K562 (cell line): Measurements from ENCODE around the gene JMJD1C. TPM values are rescaled to one million over a fixed set of nuclear protein-coding genes. Genes with fewer than 3 reads are reported as not detected.

Source experiments
- ATAC-seq: fragments of 200-7000 bp; cut with Tn5 transposase; 3 replicates; pipeline ENCODE4 v1.9.1; 2020; ENCODE audit warnings: moderate library complexity
- BruUV-seq: library from RNA; stranded (reverse); fragments of 400-500 nt; replicated peaks from 2 replicates; lab custom pipeline; 2021; lab: Mats Ljungman, UMichigan
- CTCF ChIA-PET: fragments of 300-600 bp; formaldehyde crosslinking; extraction: SDS; loops from one replicate; lab custom pipeline; 2021; ENCODE audit warnings: low intra/inter-chr PET ratio; lab: Yijun Ruan, JAX
- POLR2A ChIA-PET: fragments of 300-600, 350-650 bp; sonication (Branson Sonifier 250); formaldehyde crosslinking; extraction: SDS; loops from one replicate; lab custom pipeline; 2021; ENCODE audit warnings: antibody characterized with exemption, inconsistent platforms; lab: Yijun Ruan, JAX
- DNase-seq, 4 experiments: peaks; one replicate each; pipeline versions ENCODE4 v3.0.0 to v3.0.0-alpha.2; 2011 to 2018; ENCODE audit warnings: low spot score in 3 of 4, mixed read lengths in 3 of 4; ENCODE audit errors: extremely low read depth in 1 of 4
- FAIRE-seq: peaks from 2 replicates; lab custom pipeline; 2011; peaks lifted over from hg19 to GRCh38; lab: Jason Lieb, UNC
- H2AFZ ChIP-seq: 2 replicates; pipeline ENCODE4 v1.6.0; 2011; ENCODE audit warnings: low read depth, low read length, control low read depth, inconsistent platforms
- H3K27ac ChIP-seq: fragments of 200-600 bp; 3 replicates; pipeline ENCODE4 v1.8.0; 2011; ENCODE audit warnings: low read depth, mild to moderate bottlenecking, control low read depth, inconsistent platforms, low read length, moderate library complexity, mixed read lengths; ENCODE audit errors: extremely low read depth
- H3K27me3 ChIP-seq, 2 experiments: fragments of 300-600 bp in 1 of 2; 2 replicates in 1 of 2; 3 replicates in 1 of 2; pipeline versions ENCODE4 v1.6.0 to v1.8.0; 2011; ENCODE audit warnings: inconsistent platforms in 2 of 2, low read length in 2 of 2, mild to moderate bottlenecking in 1 of 2, mixed read lengths in 1 of 2, moderate library complexity in 1 of 2; ENCODE audit not compliant: control insufficient read depth in 2 of 2, insufficient read depth in 2 of 2
- H3K36me3 ChIP-seq: fragments of 300-600 bp; 3 replicates; pipeline ENCODE4 v1.8.0; 2011; ENCODE audit warnings: mild to moderate bottlenecking, low read length, inconsistent platforms; ENCODE audit not compliant: control insufficient read depth, insufficient read depth
- H3K4me1 ChIP-seq, 2 experiments: fragments of 200-600 bp in 1 of 2; replicated peaks in 1 of 2; 2 replicates in 1 of 2; 3 replicates in 1 of 2; pipeline versions ENCODE4 v1.5.1 to v1.8.0; 2011; ENCODE audit warnings: inconsistent platforms in 2 of 2, low read length in 2 of 2, mild to moderate bottlenecking in 1 of 2, mixed read lengths in 1 of 2, moderate library complexity in 1 of 2; ENCODE audit not compliant: control insufficient read depth in 2 of 2, insufficient read depth in 2 of 2
- H3K4me2 ChIP-seq: 2 replicates; pipeline ENCODE4 v1.6.1; 2011; ENCODE audit warnings: low read length, control low read depth, inconsistent platforms, mixed read lengths; ENCODE audit not compliant: insufficient read depth
- H3K4me3 ChIP-seq: fragments of 200-600 bp; sonication (generic), shearing (Covaris generic); 2 replicates; pipeline ENCODE4 v1.5.1; 2016; ENCODE audit warnings: control low read depth, inconsistent platforms
- H3K79me2 ChIP-seq: fragments of 200-600 bp; 3 replicates; pipeline ENCODE4 v1.8.0; 2011; ENCODE audit warnings: low read length, inconsistent platforms; ENCODE audit not compliant: control insufficient read depth, insufficient read depth
- H3K9ac ChIP-seq, 2 experiments: 2 replicates each; pipeline versions ENCODE4 v1.6.0 to v1.6.1; 2011; ENCODE audit warnings: low read depth in 2 of 2, low read length in 2 of 2, control low read depth in 1 of 2, inconsistent platforms in 1 of 2, mild to moderate bottlenecking in 1 of 2, mixed read lengths in 1 of 2; ENCODE audit not compliant: insufficient read depth in 1 of 2
- H3K9me1 ChIP-seq: one replicate; pipeline ENCODE4 v1.6.0; 2011; ENCODE audit warnings: inconsistent platforms, mild to moderate bottlenecking, low read length, moderate library complexity; ENCODE audit not compliant: control insufficient read depth, insufficient read depth
- H3K9me3 ChIP-seq: replicated peaks from 2 replicates; pipeline ENCODE4 v1.5.1; 2011; ENCODE audit warnings: low read depth, low read length, inconsistent platforms; ENCODE audit not compliant: control insufficient read depth, insufficient read depth
- H4K20me1 ChIP-seq: replicated peaks from 2 replicates; pipeline ENCODE4 v1.6.1; 2011; ENCODE audit warnings: low read length, inconsistent platforms, mixed read lengths; ENCODE audit not compliant: control insufficient read depth, insufficient read depth
- CEBPB ChIP-seq: fragments of 450-650 bp; IDR thresholded peaks from 2 replicates; pipeline ENCODE4 v1.6.1; 2016; ENCODE audit warnings: missing genetic modification characterization, missing compliant biosample characterization
- NFIC ChIP-seq: fragments of 450-650 bp; IDR thresholded peaks from 2 replicates; pipeline ENCODE4 v1.6.1; 2017; ENCODE audit warnings: mild to moderate bottlenecking, inconsistent platforms
- SMARCA5 ChIP-seq: fragments of 450-650 bp; IDR thresholded peaks from 2 replicates; pipeline ENCODE4 v1.6.1; 2016
- SOX6 ChIP-seq: fragments of 450-650 bp; IDR thresholded peaks from 2 replicates; pipeline ENCODE4 v1.6.1; 2014; ENCODE audit warnings: mild to moderate bottlenecking
- ZNF699 ChIP-seq: fragments of 250-450 bp; sonication (Bioruptor Pico); IDR thresholded peaks from 2 replicates; pipeline ENCODE4 v1.8.0; 2021; ENCODE audit warnings: mild to moderate bottlenecking, moderate library complexity; ENCODE audit not compliant: insufficient replicate concordance
- WGBS: fragments of 100-300 bp; shearing (Covaris generic); methylation state at CpG from one replicate; pipeline ENCODE4 v1.1.6; 2016; ENCODE audit warnings: low coverage, mixed read lengths; ENCODE audit not compliant: insufficient coverage; ENCODE audit errors: missing lambda C conversion rate; 5-methylcytosine and 5-hydroxymethylcytosine counted together
- in situ Hi-C: fragments of 300-500 bp; cut with MboI; formaldehyde crosslinking; loops from 4 replicates; pipeline ENCODE4 v1.15.0; 2018; ENCODE audit warnings: inconsistent platforms, mixed read lengths
- intact Hi-C: fragments of 100-400 bp; cut with micrococcal nuclease; formaldehyde crosslinking; loops from 2 replicates; pipeline ENCODE4 v1.14.2; 2022
- polyA plus RNA-seq, 8 experiments: library from polyadenylated mRNA; depleted of rRNA in 4 of 8; stranded (reverse) in 5 of 8; unstranded in 3 of 8; fragments of >200 nt; fragmentation: Nextera tagmentation in 2 of 8; fragmentation: Illumina TruSeq in 1 of 8; extraction: Ambion mirVana in 2 of 8; extraction: Trizol in 1 of 8; gene quantifications; 2 replicates each; pipeline versions ENCODE4 v1.2.1 to v1.2.3, GENCODE V29; 2011 to 2014; ENCODE audit warnings: inconsistent platforms in 1 of 8, missing spikeins in 1 of 8
- total RNA-seq, 7 experiments: library from RNA; depleted of rRNA in 6 of 7; stranded (reverse); fragments of >200 nt in 6 of 7; fragmentation: Illumina TruSeq in 2 of 7; extraction: Trizol in 2 of 7; gene quantifications; 2 replicates each; pipeline versions ENCODE4 v1.2.1 to v1.2.3, GENCODE V29; 2011 to 2021; ENCODE audit warnings: low replicate concordance in 1 of 7
- TF ChIP-seq, protein P1 (sequence below): sonication (generic); formaldehyde crosslinking; IDR thresholded peaks from 2 replicates; pipeline ENCODE4 v1.8.1; 2022; ENCODE audit warnings: missing genetic modification reagents
- TF ChIP-seq, protein P2 (sequence below), 2 experiments: fragments of 450-650 bp; conservative IDR thresholded peaks; 2 replicates each; pipeline ENCODE4 v1.6.1; 2017; ENCODE audit warnings: mild to moderate bottlenecking in 2 of 2, moderate library complexity in 2 of 2
- TF ChIP-seq, protein P3 (sequence below): fragments of 450-650 bp; conservative IDR thresholded peaks from 2 replicates; pipeline ENCODE4 v1.6.1; 2016; ENCODE audit warnings: missing genetic modification characterization, low read depth, mild to moderate bottlenecking, control low read depth, missing compliant biosample characterization

JMJD1C gene
- total and polyA plus RNA-seq, 9 of the 15 experiments (the other 6 are each of a cell fraction or from before 2014, with no cell fraction given): 25.3 to 68.0 (median 47.2) TPM

DNA sequence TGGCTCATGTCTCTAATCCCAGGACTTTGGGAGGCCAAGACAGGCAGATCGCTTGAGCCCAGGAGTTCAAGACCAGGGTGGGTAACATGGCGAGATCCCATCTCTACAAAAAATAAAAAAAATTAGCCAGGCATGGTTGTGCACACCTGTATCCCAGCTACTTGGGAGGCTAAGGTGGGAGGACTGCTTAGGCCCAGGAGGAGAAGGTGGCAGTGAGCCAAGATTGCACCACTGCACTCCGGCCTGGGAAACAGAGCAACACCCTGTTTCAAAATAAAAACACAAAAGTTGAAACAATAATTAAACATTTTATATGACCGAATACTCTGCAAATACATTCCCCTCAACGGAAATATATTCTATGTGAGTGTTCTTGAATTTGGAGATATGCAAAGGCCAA is 40.3 kb downstream of the JMJD1C start:
- Histone ChIP-seq H3K9me3 (no peaks in the 10 kb centered on the region), H3K4me1 (peaks cover 3 to 18% of the 10 kb centered on the region in 2 experiments; a peak in 4 of 5 replicates), H3K4me2 (no peak overlapping the region), H2AFZ (no peak overlapping the region), H3K27me3 (no peaks in the 10 kb centered on the region), H3K4me3 (no peak overlapping the region), H3K79me2 (peaks cover 92% of the 10 kb centered on the region), H3K9ac (no peak overlapping the region), H3K36me3 (no peaks in the 10 kb centered on the region), H3K27ac (no peak overlapping the region), H3K9me1 (no peaks in the 10 kb centered on the region), H4K20me1 (no peaks in the 10 kb centered on the region)
- ATAC-seq: no peak
- WGBS: 75% methylated on average over 5 of the region's 5 CpGs
- TF ChIP-seq, protein P1, sequence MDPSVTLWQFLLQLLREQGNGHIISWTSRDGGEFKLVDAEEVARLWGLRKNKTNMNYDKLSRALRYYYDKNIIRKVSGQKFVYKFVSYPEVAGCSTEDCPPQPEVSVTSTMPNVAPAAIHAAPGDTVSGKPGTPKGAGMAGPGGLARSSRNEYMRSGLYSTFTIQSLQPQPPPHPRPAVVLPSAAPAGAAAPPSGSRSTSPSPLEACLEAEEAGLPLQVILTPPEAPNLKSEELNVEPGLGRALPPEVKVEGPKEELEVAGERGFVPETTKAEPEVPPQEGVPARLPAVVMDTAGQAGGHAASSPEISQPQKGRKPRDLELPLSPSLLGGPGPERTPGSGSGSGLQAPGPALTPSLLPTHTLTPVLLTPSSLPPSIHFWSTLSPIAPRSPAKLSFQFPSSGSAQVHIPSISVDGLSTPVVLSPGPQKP (CRISPR knock-in tag): no peak
- TF ChIP-seq, protein P2, sequence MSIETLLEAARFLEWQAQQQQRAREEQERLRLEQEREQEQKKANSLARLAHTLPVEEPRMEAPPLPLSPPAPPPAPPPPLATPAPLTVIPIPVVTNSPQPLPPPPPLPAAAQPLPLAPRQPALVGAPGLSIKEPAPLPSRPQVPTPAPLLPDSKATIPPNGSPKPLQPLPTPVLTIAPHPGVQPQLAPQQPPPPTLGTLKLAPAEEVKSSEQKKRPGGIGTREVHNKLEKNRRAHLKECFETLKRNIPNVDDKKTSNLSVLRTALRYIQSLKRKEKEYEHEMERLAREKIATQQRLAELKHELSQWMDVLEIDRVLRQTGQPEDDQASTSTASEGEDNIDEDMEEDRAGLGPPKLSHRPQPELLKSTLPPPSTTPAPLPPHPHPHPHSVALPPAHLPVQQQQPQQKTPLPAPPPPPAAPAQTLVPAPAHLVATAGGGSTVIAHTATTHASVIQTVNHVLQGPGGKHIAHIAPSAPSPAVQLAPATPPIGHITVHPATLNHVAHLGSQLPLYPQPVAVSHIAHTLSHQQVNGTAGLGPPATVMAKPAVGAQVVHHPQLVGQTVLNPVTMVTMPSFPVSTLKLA (conservative IDR thresholded peaks at IDR 0.05): no peak
- TF ChIP-seq SMARCA5 (no peak), CEBPB (tag) (0 out of 2 replicates have a peak, but pooled peaks have one; percentile 15), SOX6 (no peak), ZNF699 (CRISPR knock-in tag) (no peak), NFIC (peak; percentile 90)
- TF ChIP-seq, protein P3, sequence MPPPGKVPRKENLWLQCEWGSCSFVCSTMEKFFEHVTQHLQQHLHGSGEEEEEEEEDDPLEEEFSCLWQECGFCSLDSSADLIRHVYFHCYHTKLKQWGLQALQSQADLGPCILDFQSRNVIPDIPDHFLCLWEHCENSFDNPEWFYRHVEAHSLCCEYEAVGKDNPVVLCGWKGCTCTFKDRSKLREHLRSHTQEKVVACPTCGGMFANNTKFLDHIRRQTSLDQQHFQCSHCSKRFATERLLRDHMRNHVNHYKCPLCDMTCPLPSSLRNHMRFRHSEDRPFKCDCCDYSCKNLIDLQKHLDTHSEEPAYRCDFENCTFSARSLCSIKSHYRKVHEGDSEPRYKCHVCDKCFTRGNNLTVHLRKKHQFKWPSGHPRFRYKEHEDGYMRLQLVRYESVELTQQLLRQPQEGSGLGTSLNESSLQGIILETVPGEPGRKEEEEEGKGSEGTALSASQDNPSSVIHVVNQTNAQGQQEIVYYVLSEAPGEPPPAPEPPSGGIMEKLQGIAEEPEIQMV (tag): no peak
- BruUV-seq: no TSS peak
- intact Hi-C loops (no loop called here), in situ Hi-C loops (no loop called here)
- DNase-seq: no peak
- POLR2A ChIA-PET: no interaction called here
- no peak for FAIRE-seq
- CTCF ChIA-PET: no interaction called here
